Hematopoietic multipotent progenitor cell (in vitro differentiated cells): ENCODE data around the gene DBR1. TPM values are rescaled to one million over a fixed set of nuclear protein-coding genes. Genes with fewer than 3 reads are reported as not detected.
"Not testable (repeated sequence)": the region's sequence is repeated elsewhere in the genome, so short reads cannot be mapped to it uniquely, and the experiment has no call there.

ENCODE experiments used
- DNase-seq, 3 donors: peaks; one replicate each; pipeline ENCODE4 v3.0.0-alpha.2; 2011 to 2015; ENCODE audit warnings: low read depth in 2 of 3, low spot score in 2 of 3
- total RNA-seq: library from RNA; depleted of rRNA; stranded (reverse); fragments of >200 nt; gene quantifications from one replicate; pipeline ENCODE4 v1.2.3, GENCODE V29; 2012

The DBR1 gene
- total RNA-seq, 1 donor, result 15.6 TPM

GRCh38 chr3:138187296-138188012 lies 12.7 kb upstream of the DBR1 start, which contains the start of gene ARMC8:
Gene ARMC8 (plus strand): TSS chr3:138187301. CDS start chr3:138187555, 254 bp downstream.
- no peak for DNase-seq

- peak; percentile 87 to 95 (median 91) for DNase-seq
Measured at GRCh38 chr3:138186803-138187295, 12.1 kb upstream of the DBR1 start.

GRCh38 chr3:138186221-138186620 lies 11.5 kb upstream of the DBR1 start:
- DNase-seq, result no peak

- no peak for DNase-seq
Measured at GRCh38 chr3:138184994-138185393, 10.3 kb upstream of the DBR1 start.

GRCh38 chr3:138180375-138181029 lies 5.8 kb upstream of the DBR1 start:
- DNase-seq, result peak in 2 of 3 donors; percentile 44 to 68

GRCh38 chr3:138173769-138174420 lies 826 bp downstream of the DBR1 start:
- DNase-seq, result peak in 1 of 3 donors; percentile 14

GRCh38 chr3:138172625-138173024 lies 2.1 kb downstream of the DBR1 start:
- no peak for DNase-seq

GRCh38 chr3:138165061-138165460 lies 9.7 kb downstream of the DBR1 start:
- no peak for DNase-seq

- no peak for DNase-seq
Measured at GRCh38 chr3:138157743-138158142, 17.0 kb downstream of the DBR1 start.

GRCh38 chr3:138154534-138154933 lies 20.2 kb downstream of the DBR1 start:
- DNase-seq, result no peak

GRCh38 chr3:138148503-138148902 lies 26.2 kb downstream of the DBR1 start:
- DNase-seq, result no peak

- DNase-seq, result not testable (repeated sequence)
Measured at GRCh38 chr3:138142181-138142580, 32.5 kb downstream of the DBR1 start.

- DNase-seq, result no peak
Measured at GRCh38 chr3:138140940-138141339, 33.8 kb downstream of the DBR1 start.

GRCh38 chr3:138139691-138140090 lies 35.0 kb downstream of the DBR1 start:
- no peak for DNase-seq

GRCh38 chr3:138137861-138138260 lies 36.9 kb downstream of the DBR1 start:
- no peak for DNase-seq

GRCh38 chr3:138136201-138136600 lies 38.5 kb downstream of the DBR1 start:
- DNase-seq, result no peak

- no peak for DNase-seq
Measured at GRCh38 chr3:138135833-138136194, 38.9 kb downstream of the DBR1 start.

GRCh38 chr3:138135146-138135832 lies 39.4 kb downstream of the DBR1 start:
- peak in 1 of 3 donors; percentile 42 for DNase-seq

- no peak for DNase-seq
Measured at GRCh38 chr3:138132239-138132638, 42.5 kb downstream of the DBR1 start, which contains the start of gene A4GNT. Gene A4GNT (minus strand): TSS chr3:138132390. CDS start chr3:138131256, 1,134 bp downstream.

- DNase-seq, result no peak
Measured at GRCh38 chr3:138127636-138128365, 46.9 kb downstream of the DBR1 start.
